ENCODE results near the gene TRIM45.

DNA sequence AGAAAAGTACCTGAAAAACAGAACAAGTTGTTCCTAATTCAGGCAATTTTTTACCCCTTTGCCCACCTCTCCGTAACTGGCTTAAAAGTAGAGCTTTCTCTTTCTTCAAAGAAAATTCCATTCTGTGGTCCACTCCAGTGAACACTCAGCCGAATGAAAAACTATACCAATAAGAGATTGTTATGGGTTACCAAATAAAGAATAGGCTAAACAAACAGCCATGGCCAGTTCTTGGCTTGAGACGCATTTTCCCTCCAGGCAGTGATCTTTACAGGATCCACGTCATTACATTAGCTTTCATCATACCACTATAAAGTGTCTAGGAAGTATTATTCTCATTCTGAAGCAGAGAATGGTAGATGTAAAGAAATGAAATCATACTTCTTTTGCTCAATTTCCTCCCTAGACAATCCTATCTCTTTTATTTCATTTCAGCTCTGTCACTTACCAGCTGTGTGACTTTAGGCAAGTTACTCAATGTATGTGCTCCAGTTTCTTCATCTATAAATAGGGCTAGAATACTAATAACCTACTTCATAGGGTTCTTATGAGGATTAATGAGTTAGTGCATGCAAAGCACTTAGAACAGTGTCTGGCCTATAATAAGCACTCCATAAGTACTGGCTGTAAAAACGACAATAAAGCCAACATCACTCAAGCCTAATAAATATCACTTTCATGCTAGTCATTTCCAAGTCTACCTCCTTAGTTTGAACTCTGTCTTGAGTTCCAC is 26.5 kb upstream of the TRIM45 start:
- no peak for TF ChIP-seq ZNF555 (tag by site-specific recombination; conservative IDR thresholded peaks at IDR 0.05)
- TF ChIP-seq, protein P1, sequence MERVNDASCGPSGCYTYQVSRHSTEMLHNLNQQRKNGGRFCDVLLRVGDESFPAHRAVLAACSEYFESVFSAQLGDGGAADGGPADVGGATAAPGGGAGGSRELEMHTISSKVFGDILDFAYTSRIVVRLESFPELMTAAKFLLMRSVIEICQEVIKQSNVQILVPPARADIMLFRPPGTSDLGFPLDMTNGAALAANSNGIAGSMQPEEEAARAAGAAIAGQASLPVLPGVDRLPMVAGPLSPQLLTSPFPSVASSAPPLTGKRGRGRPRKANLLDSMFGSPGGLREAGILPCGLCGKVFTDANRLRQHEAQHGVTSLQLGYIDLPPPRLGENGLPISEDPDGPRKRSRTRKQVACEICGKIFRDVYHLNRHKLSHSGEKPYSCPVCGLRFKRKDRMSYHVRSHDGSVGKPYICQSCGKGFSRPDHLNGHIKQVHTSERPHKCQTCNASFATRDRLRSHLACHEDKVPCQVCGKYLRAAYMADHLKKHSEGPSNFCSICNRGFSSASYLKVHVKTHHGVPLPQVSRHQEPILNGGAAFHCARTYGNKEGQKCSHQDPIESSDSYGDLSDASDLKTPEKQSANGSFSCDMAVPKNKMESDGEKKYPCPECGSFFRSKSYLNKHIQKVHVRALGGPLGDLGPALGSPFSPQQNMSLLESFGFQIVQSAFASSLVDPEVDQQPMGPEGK (tag by site-specific recombination; IDR thresholded peaks at IDR 0.05): peak; percentile 44; the same call in 1 of the 2 replicates
- TF ChIP-seq, protein P2, sequence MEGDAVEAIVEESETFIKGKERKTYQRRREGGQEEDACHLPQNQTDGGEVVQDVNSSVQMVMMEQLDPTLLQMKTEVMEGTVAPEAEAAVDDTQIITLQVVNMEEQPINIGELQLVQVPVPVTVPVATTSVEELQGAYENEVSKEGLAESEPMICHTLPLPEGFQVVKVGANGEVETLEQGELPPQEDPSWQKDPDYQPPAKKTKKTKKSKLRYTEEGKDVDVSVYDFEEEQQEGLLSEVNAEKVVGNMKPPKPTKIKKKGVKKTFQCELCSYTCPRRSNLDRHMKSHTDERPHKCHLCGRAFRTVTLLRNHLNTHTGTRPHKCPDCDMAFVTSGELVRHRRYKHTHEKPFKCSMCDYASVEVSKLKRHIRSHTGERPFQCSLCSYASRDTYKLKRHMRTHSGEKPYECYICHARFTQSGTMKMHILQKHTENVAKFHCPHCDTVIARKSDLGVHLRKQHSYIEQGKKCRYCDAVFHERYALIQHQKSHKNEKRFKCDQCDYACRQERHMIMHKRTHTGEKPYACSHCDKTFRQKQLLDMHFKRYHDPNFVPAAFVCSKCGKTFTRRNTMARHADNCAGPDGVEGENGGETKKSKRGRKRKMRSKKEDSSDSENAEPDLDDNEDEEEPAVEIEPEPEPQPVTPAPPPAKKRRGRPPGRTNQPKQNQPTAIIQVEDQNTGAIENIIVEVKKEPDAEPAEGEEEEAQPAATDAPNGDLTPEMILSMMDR (tag by site-specific recombination; IDR thresholded peaks at IDR 0.05): no peak
- no peak for TF ChIP-seq KLF1 (tag by site-specific recombination; IDR thresholded peaks at IDR 0.05)
- TF ChIP-seq, protein P3, sequence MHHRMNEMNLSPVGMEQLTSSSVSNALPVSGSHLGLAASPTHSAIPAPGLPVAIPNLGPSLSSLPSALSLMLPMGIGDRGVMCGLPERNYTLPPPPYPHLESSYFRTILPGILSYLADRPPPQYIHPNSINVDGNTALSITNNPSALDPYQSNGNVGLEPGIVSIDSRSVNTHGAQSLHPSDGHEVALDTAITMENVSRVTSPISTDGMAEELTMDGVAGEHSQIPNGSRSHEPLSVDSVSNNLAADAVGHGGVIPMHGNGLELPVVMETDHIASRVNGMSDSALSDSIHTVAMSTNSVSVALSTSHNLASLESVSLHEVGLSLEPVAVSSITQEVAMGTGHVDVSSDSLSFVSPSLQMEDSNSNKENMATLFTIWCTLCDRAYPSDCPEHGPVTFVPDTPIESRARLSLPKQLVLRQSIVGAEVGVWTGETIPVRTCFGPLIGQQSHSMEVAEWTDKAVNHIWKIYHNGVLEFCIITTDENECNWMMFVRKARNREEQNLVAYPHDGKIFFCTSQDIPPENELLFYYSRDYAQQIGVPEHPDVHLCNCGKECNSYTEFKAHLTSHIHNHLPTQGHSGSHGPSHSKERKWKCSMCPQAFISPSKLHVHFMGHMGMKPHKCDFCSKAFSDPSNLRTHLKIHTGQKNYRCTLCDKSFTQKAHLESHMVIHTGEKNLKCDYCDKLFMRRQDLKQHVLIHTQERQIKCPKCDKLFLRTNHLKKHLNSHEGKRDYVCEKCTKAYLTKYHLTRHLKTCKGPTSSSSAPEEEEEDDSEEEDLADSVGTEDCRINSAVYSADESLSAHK (tag by site-specific recombination; IDR thresholded peaks at IDR 0.05): peak; percentile 86
- TF ChIP-seq, protein P4, sequence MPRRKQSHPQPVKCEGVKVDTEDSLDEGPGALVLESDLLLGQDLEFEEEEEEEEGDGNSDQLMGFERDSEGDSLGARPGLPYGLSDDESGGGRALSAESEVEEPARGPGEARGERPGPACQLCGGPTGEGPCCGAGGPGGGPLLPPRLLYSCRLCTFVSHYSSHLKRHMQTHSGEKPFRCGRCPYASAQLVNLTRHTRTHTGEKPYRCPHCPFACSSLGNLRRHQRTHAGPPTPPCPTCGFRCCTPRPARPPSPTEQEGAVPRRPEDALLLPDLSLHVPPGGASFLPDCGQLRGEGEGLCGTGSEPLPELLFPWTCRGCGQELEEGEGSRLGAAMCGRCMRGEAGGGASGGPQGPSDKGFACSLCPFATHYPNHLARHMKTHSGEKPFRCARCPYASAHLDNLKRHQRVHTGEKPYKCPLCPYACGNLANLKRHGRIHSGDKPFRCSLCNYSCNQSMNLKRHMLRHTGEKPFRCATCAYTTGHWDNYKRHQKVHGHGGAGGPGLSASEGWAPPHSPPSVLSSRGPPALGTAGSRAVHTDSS (tag by site-specific recombination; IDR thresholded peaks at IDR 0.05): peak; percentile 50
- TF ChIP-seq, protein P5, sequence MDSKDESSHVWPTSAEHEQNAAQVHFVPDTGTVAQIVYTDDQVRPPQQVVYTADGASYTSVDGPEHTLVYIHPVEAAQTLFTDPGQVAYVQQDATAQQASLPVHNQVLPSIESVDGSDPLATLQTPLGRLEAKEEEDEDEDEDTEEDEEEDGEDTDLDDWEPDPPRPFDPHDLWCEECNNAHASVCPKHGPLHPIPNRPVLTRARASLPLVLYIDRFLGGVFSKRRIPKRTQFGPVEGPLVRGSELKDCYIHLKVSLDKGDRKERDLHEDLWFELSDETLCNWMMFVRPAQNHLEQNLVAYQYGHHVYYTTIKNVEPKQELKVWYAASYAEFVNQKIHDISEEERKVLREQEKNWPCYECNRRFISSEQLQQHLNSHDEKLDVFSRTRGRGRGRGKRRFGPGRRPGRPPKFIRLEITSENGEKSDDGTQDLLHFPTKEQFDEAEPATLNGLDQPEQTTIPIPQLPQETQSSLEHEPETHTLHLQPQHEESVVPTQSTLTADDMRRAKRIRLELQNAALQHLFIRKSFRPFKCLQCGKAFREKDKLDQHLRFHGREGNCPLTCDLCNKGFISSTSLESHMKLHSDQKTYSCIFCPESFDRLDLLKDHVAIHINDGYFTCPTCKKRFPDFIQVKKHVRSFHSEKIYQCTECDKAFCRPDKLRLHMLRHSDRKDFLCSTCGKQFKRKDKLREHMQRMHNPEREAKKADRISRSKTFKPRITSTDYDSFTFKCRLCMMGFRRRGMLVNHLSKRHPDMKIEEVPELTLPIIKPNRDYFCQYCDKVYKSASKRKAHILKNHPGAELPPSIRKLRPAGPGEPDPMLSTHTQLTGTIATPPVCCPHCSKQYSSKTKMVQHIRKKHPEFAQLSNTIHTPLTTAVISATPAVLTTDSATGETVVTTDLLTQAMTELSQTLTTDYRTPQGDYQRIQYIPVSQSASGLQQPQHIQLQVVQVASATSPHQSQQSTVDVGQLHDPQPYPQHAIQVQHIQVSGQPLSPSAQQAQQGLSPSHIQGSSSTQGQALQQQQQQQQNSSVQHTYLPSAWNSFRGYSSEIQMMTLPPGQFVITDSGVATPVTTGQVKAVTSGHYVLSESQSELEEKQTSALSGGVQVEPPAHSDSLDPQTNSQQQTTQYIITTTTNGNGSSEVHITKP (tag by site-specific recombination; IDR thresholded peaks at IDR 0.05): peak; percentile 34; the same call in 1 of the 2 replicates
- TF ChIP-seq ZNF747 (tag by site-specific recombination; IDR thresholded peaks at IDR 0.05): no peak
- TF ChIP-seq ZNF184 (tag by site-specific recombination; IDR thresholded peaks at IDR 0.05): no peak
- TF ChIP-seq ZBTB20 (tag by site-specific recombination; IDR thresholded peaks at IDR 0.05): no peak
- 0 out of 2 replicates have a peak, but pooled peaks have one; percentile 54 for TF ChIP-seq YY1 (tag by site-specific recombination; IDR thresholded peaks at IDR 0.05)
